HFFc6 (cell line): ENCODE results near the gene PHKG2. TPM values are rescaled to one million over a fixed set of nuclear protein-coding genes. Genes with fewer than 3 reads are reported as not detected.

ENCODE experiments used
- DNase-seq: peaks from one replicate; pipeline ENCODE4 v3.0.0-alpha.2; 2018
- H3K27ac Mint-ChIP-seq: 2 replicates; pipeline ENCODE4 v1.8.0; 2020; ENCODE audit warnings: mild to moderate bottlenecking, mixed read lengths
- H3K27me3 Mint-ChIP-seq: 2 replicates; pipeline ENCODE4 v1.8.0; 2021; ENCODE audit warnings: mild to moderate bottlenecking, moderate library complexity, mixed read lengths; ENCODE audit not compliant: insufficient read depth
- H3K36me3 Mint-ChIP-seq: 2 replicates; pipeline ENCODE4 v1.8.0; 2021; ENCODE audit warnings: low read depth, mixed read lengths
- H3K4me1 Mint-ChIP-seq: 2 replicates; pipeline ENCODE4 v1.8.0; 2020; ENCODE audit warnings: low read depth, mixed read lengths
- H3K4me3 Mint-ChIP-seq: 2 replicates; pipeline ENCODE4 v1.8.0; 2020; ENCODE audit warnings: mild to moderate bottlenecking, moderate library complexity, mixed read lengths
- H3K9me3 Mint-ChIP-seq: 2 replicates; pipeline ENCODE4 v1.8.0; 2020; ENCODE audit warnings: mild to moderate bottlenecking, mixed read lengths
- CTCF ChIP-seq: fragments of 200-600 bp; sonication (generic); IDR thresholded peaks from 2 replicates; pipeline ENCODE4 v1.5.0; 2021; ENCODE audit warnings: antibody characterized with exemption, mild to moderate bottlenecking
- total RNA-seq, 6 experiments: library from RNA; stranded (reverse); fragmentation: NEBNext Ultra II Directional; extraction: Animal tissue kit (Norgen Biotek cat#: 25700); gene quantifications; 2 replicates in 1 of 6; 3 replicates in 5 of 6; pipeline ENCODE4 v1.2.3, GENCODE V29; 2021

Gene PHKG2
- total RNA-seq, 6 experiments from 2014 or later = 26.6 to 31.0 (median 27.7) TPM

GRCh38 chr16:30774367-30775130 lies 26.3 kb downstream of the PHKG2 start:
- DNase-seq = no peak
- Mint-ChIP-seq H3K9me3 (no peaks in the 10 kb centered on the region), H3K4me3 (peak overlapping the region; percentile 93), H3K36me3 (peaks cover 24% of the 10 kb centered on the region; the same call in 1 of the 2 replicates), H3K27ac (peak overlapping the region; percentile 97), H3K4me1 (peaks cover 35% of the 10 kb centered on the region), H3K27me3 (peaks cover 17% of the 10 kb centered on the region)
- TF ChIP-seq CTCF = no peak

GRCh38 chr16:30775131-30775391 lies 26.8 kb downstream of the PHKG2 start:
- no peak for TF ChIP-seq CTCF
- DNase-seq = no peak
- H3K27me3 Mint-ChIP-seq = peaks cover 17% of the 10 kb centered on the region
- peaks cover 24% of the 10 kb centered on the region; the same call in 1 of the 2 replicates for H3K36me3 Mint-ChIP-seq
- peaks cover 35% of the 10 kb centered on the region for H3K4me1 Mint-ChIP-seq
- H3K9me3 Mint-ChIP-seq = no peaks in the 10 kb centered on the region
- peak overlapping the region; percentile 97 for H3K27ac Mint-ChIP-seq
- peak overlapping the region; percentile 93 for H3K4me3 Mint-ChIP-seq

GRCh38 chr16:30775392-30776188 lies 27.4 kb downstream of the PHKG2 start:
- Mint-ChIP-seq H3K36me3 (peaks cover 24% of the 10 kb centered on the region; the same call in 1 of the 2 replicates), H3K27ac (peak overlapping the region; percentile 97), H3K9me3 (no peaks in the 10 kb centered on the region), H3K27me3 (peaks cover 17% of the 10 kb centered on the region), H3K4me3 (peak overlapping the region; percentile 93), H3K4me1 (peaks cover 35% of the 10 kb centered on the region)
- DNase-seq = peak; percentile 83
- TF ChIP-seq CTCF = no peak

- no peaks in the 10 kb centered on the region for H3K9me3 Mint-ChIP-seq
- peaks cover 13% of the 10 kb centered on the region for H3K27me3 Mint-ChIP-seq
- peaks cover 11% of the 10 kb centered on the region; the same call in 1 of the 2 replicates for H3K36me3 Mint-ChIP-seq
- H3K27ac Mint-ChIP-seq = peak overlapping the region; percentile 97
- no peak for DNase-seq
- H3K4me1 Mint-ChIP-seq = peaks cover 35% of the 10 kb centered on the region
- no peak for TF ChIP-seq CTCF
- 0 out of 2 replicates have a peak overlapping the region, but pooled peaks have one; percentile 93 for H3K4me3 Mint-ChIP-seq
Observed at GRCh38 chr16:30777591-30778297, 29.5 kb downstream of the PHKG2 start.

GRCh38 chr16:30778549-30779244 lies 30.5 kb downstream of the PHKG2 start:
- no peak for TF ChIP-seq CTCF
- H3K4me1 Mint-ChIP-seq = peaks cover 35% of the 10 kb centered on the region
- no peak for DNase-seq
- peaks cover 13% of the 10 kb centered on the region for H3K27me3 Mint-ChIP-seq
- peaks cover 12% of the 10 kb centered on the region; the same call in 1 of the 2 replicates for H3K36me3 Mint-ChIP-seq
- H3K27ac Mint-ChIP-seq = peak overlapping the region; percentile 76
- H3K4me3 Mint-ChIP-seq = peak overlapping the region; percentile 36; the same call in 1 of the 2 replicates
- H3K9me3 Mint-ChIP-seq = no peaks in the 10 kb centered on the region
